NCI-H82 treated with DMSO at 0.1 percent for 48 hours (cell line): Measurements from ENCODE around the gene SUSD5.
"Not testable (repeated sequence)": the region's sequence is repeated elsewhere in the genome, so short reads cannot be mapped to it uniquely, and the experiment has no call there.

Experiments
- DNase-seq: peaks from one replicate; lab custom pipeline; 2025; ENCODE audit not compliant: unreplicated experiment; lab: John Stamatoyannopoulos, UW

Gene SUSD5

DNA sequence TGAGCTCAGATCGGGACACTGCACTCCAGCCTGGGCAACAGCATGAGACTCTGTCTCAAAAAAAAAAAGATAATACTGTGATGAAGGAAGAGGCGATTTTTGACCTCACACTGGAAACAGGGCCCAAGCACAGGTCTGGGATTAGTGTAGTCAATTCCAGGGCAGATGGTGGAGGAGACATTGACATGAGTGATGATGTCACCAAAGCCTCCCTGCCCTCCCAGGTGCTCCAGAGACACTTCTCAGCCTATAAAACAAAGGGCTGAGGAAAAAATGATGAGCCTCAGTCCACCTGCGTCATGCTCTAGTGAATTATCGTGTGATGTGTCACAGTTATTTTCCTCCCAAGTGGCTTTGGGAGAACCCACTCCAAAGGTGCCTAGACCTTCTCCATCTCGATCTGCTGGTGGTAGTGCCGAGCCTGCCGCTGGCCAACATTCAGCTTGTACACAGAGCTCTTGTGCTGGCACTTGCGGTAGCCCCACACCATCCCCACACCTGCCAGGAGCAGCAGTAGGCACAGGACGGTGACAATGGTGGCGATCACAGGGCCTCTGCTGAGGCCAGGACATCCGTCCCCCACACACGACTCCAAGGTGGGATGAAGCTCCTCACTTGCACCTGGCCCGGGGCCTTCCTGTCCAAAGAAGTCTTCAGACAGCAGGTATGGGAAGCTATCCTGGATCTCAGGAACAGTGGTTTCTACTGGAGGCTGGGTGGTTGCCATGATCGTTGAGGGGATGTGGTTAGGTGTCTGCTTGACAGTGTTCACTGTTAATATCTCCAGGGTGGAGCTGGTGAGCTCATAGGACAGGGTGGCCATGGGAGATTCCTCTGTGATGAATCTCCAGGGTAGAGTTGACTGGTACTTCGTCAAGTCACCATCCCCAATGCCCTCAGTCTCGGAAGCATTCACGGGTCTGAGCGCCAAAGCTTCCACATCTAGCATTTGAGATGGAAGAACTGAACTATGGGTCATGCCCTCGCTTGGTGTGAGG lies 65.9 kb downstream of the SUSD5 start:
- DNase-seq, result no peak

- no peak for DNase-seq
Measured at GRCh38 chr3:33149342-33149741, 69.3 kb downstream of the SUSD5 start.

GRCh38 chr3:33146791-33147445 lies 71.7 kb downstream of the SUSD5 start:
- DNase-seq, result no peak

DNA sequence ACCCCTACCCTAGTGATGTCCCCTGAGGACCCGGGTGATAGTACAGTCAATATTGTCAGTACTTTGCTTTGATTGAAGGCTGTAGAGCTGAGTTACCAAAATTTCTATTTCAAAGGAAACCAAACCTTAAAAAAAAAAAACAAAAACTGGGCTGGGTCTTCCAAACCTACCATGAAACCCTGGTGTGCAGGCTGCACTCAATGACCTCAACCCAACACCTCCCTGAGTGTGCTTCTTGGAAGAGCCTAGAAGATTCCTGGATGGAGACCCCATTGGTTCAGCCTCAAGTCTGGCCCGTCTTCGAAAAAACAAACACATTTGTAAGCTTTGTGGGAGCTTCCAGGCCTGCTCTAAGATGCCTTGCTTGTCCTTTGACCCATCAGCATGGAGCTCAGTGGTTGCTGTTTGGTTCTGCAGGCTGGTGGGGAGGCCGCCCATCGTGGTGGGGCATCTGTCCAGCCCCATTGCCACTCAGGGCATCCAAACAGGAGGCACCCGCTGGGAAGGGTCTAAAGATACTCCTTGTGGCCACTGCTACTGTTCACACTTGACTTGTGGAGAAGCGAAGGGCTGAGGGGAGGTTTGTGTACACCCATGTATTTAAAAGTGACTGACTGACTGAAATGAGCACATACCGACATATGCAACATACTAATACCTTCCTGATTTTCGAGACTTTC lies 72.6 kb downstream of the SUSD5 start:
- no peak for DNase-seq

DNA sequence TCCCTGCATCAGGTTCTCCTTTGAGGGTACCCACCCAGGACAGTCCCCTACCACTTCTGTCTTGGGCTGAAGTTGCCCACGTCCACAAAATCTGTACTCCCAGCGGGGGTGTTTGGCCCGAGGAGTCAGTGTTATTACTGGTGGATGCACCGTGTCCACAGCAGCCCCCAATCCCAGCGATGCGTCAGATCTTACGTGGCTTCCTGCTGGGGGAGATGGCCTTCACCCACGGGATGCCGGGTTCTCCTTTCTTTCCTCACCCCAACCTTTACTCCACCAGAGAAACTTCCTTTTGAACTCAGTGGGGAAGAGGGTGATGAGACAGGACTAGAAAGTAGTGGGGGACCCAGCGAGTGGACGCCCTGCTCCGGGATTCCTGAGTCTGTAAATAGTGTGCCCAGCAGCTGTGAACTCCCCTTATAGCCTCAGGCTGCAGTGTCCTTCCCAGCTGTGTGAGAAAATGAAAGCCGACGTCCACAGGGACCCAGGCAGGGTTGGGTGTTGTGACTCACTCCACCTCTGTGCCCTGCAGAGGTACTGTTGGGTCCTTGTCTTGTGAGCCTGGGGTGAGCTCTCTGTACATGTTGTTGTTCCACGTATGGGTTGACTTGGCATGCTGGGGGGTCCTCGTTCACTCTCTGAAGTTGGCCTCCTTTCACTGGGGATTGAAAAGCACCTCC lies 73.2 kb downstream of the SUSD5 start:
- no peak for DNase-seq

DNA sequence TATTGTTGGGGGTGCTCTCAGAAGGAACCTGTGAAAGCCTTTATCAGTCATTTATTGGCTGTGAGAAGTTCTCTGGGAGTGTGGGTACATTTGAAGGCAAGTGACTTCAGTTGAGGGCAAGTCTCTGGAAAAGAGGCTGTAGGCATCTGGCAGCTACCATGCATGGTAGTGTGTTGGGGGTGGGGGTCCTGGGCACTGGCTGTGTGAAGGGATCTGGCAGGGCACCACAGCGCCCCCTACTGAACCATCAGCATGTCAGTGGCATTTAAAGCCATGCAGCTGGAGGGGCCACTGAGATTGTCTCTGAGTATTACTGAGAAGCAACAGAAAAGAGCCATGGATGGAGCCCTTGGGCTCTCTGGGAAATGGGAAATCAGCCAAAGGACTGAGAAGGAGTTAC lies 74.2 kb downstream of the SUSD5 start:
- no peak for DNase-seq

DNA sequence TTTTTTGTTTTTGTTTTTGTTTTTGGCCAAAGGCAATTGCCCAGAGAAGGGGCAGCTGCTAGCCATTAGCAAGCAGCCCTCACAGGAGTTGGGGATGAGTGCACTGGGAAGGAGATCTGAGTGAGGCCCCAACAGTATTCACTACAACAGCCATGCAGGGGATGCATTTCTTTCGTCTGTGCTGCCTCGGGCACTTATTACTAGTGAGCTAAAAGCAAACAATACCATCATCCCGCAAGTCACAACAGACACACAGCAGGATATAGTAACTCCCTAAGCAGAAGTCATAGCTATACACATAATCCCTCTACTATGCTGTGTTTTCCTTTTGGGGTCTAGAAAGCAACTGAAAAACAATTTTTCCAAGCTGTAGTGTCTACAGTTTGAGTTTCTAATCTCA lies 77.6 kb downstream of the SUSD5 start:
- no peak for DNase-seq

- no peak for DNase-seq
Measured at GRCh38 chr3:33139996-33140395, 78.6 kb downstream of the SUSD5 start.

- DNase-seq, result not testable (repeated sequence)
Measured at GRCh38 chr3:33139006-33139623, 79.5 kb downstream of the SUSD5 start.

DNA sequence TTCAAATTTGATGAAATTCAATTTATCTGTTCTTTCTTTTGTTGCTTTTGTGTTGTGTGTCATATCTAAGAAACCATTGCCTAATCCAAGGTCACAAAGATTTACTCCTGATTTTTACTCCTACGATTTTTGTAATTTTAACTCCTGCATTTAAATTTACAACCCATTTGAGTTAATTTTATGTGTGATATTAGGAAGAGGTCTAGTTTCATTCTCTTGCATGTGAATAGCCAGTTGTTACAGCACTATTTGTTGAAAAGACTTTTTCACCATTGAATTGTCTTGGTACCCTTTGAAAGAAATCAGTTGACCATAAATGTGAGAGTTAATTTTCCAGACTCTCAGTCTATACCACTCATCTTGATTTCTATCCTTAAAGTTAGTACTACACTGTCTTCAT lies 80.9 kb downstream of the SUSD5 start:
- no peak for DNase-seq

DNA sequence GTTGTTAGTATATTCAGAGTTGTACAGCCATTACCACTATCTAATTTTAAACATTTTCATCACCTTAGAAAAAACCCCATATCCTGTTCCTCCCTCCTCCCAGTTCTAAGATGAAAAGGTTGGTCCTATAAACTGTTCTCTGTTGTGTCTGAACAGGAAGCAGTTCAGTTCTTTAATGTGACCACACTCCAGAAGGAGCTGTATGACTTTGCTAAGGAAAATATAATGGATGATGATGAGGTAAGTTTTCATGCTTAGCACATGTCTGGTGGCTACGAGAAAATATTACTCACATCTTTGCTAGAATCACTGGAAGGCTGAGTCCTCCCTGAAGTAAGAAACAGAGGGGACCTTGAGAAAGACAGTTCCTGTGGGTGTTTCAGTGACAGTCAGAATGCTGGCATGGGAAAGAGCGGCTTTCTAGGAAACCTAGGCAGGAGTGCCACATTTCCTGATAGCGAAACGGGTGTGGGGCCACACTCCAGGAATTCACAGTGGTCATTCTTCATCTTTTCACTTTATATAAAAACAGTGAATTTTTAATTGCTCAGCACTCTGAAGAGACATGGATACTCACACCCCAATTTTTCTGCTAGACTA lies 84.5 kb downstream of the SUSD5 start:
- no peak for DNase-seq

- DNase-seq, result no peak
Measured at GRCh38 chr3:33132019-33132360, 86.6 kb downstream of the SUSD5 start.

DNA sequence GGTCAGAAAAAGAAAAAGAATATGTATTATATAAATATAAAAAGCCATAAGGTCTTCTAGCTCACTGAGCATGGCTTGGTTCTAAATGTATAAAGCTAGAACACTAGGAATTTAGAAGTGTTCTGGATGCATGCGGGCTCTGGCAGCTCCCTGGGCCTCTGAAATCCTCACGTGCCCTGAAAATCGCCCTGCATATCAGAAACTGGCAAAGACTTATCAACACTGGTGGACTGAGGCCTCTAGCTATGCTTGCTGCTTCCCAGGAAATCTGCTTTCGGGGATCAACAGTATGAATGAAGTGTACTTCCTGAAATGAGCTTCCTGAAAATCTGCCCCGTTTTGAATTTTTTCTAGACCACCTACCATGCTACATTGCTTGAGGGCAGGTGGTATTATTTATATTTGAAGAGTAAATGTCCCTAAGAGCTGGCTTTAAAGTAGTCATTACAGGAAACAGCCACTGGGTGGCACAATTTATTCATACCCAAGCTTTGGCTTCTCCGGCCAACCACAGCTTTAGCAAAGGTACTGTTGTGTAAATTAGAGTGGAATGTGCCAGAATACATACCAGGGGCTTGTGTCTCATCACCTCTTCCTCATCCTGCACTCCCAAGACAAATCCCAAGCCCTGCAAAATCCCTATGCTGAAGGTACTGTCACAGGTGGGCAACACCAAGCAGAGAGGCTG lies 87.1 kb downstream of the SUSD5 start:
- peak; percentile 6 for DNase-seq

DNA sequence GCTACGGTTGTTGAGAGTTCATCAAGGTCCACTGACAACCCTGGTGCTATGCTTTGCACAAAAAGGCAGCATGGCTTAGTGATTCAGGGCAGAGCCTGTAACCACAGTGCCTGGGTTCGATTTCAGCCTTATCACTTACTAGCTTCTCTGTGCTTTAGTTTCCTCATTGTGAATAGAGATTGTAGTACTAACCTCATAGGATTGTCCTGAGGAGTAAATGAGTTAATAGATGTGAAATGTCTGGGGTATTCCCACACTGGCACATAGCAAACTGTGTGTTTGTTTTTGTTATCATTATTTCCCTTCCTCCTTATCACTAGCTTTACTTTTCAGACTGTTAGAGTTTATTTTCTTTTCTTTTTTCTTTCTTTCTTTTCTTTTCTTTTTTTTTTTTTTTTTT lies 88.5 kb downstream of the SUSD5 start:
- no peak for DNase-seq

DNA sequence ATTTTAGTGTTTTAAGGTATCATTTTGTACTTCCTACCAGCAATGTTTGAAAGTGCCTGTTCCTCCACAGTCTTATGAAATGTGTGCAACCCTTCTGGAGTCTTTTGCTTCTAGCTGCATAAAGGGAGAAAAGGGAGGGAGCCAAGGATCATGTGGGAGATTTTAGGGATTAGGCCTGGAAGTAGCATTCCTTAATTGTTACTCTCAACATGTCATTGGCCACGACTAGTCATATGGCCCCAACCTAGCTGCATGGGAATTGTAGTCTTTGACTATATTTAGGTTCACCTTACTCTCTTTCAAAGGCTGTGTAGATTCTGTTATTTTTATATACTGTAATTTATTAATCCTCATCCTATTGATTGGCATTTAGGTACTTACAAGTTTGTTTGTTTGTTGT lies 89.9 kb downstream of the SUSD5 start:
- peak; percentile 40 for DNase-seq

DNA sequence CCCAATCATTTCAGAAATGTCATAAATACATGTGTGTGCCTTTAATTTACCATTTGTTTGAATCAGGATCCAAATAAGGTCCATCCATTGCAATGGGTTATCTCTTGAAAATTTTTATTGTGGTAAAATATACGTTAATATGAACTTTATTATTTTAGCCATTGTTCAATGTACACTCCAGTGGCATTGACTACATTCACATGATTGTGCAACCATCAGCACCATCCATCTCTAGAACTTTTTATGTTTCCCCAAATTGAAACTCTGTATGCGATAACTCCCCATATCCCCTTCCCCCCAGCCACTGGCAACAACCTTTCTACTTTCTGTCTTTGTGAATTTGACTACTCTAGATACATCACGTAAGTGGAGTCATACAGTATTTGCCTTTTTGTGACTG lies 92.8 kb downstream of the SUSD5 start:
- no peak for DNase-seq

- no peak for DNase-seq
Measured at GRCh38 chr3:33124638-33125037, 94.0 kb downstream of the SUSD5 start.

- no peak for DNase-seq
Measured at GRCh38 chr3:33122991-33123390, 95.6 kb downstream of the SUSD5 start.

GRCh38 chr3:33119891-33120290 lies 98.7 kb downstream of the SUSD5 start:
- DNase-seq, result no peak

- DNase-seq, result no peak
Measured at GRCh38 chr3:33117461-33117860, 101.1 kb downstream of the SUSD5 start.
